Erythroblast (primary cell): ENCODE measurements around the gene MEOX2.

Source experiments
- GATA1 ChIP-seq: IDR thresholded peaks from 2 replicates; pipeline ENCODE4 v1.6.1; 2011; ENCODE audit warnings: low read depth, mild to moderate bottlenecking, control low read depth, low read length, moderate library complexity
- POLR2A ChIP-seq: IDR thresholded peaks from 2 replicates; pipeline ENCODE4 v1.6.1; 2011; ENCODE audit warnings: mild to moderate bottlenecking, low read length

DNA sequence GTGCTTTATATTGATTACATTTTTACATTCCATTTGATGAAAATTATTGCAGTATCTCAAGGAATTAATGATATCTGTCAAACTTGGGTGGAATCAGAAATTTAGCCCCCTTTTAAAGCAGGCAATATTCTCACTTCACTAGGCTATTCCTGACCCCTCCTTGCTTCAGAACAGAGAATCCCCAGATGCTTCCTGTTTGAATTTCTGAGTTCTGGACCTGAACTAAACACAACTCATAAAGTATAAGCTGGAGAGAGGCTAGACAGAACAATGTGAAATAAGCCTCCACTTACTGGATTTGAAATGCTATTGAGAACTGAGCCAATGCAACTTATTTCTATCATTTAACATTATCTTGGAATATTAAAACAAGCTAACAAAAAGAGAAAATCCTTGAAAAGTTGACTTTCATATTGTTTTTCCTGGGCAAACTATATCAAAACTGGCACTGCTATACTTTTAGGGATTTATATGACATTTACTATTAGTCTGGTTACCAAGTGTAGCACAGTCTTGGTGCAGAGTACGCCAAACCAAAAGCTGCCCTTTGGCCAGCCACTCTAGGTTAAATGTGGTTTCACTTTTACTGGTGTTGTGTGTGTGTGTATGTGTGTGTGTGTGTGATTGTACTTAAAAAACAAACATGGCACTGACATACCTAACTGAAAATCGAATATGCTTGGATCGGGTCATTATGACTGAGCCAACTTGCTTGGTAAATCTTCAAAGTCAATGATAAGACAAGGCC lies 105.7 kb downstream of the MEOX2 start:
- no peak for TF ChIP-seq POLR2A
- no peak for TF ChIP-seq GATA1
